Activated CD4-positive, CD25-positive, alpha-beta regulatory T cell treated with anti-CD3 and anti-CD28 coated beads, Interleukin-2, amount 50 U/mL, for 16 hours (primary cell): ENCODE measurements around the gene SLC27A5.
"Not testable (repeated sequence)": the region's sequence is repeated elsewhere in the genome, so short reads cannot be mapped to it uniquely, and the experiment has no call there.

Experiments
- DNase-seq: peaks from one replicate; pipeline ENCODE4 v3.0.0-alpha.2; 2020; ENCODE audit warnings: low read depth, low spot score

The SLC27A5 gene

DNA sequence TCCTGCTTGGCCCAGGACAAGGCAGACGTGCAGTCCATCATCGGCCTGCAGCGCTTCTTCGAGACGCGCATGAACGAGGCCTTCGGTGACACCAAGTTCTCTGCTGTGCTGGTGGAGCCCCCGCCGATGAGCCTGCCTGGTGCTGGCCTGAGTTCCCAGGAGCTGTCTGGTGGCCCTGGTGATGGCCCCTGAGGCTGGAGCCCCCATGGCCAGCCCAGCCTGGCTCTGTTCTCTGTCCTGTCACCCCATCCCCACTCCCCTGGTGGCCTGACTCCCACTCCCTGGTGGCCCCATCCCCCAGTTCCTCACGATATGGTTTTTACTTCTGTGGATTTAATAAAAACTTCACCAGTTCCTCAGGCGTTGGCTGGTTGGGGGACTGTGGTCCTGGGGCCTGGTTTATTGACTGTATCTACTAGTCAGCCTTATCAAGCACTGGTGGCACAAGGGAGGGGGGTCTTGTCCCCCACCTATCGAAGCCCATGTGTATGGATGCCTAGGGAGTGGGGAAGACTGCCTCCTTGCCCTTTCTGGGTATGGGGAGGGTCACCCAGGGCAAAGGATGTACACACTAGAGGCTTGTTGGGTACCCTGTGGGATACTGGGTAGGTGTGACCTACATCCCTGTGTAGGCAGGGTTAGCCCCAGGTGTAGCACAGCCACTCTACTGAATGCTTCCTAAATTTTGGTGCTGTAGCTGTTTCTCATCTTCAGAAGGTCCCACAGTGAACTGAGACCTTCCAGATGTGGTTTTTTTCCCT lies 38.8 kb upstream of the SLC27A5 start:
- no peak for DNase-seq

- DNase-seq, result no peak
Measured at GRCh38 chr19:58549664-58550361, 38.0 kb upstream of the SLC27A5 start.

- DNase-seq, result no peak
Measured at GRCh38 chr19:58548859-58549663, 37.3 kb upstream of the SLC27A5 start.

GRCh38 chr19:58547323-58548312 lies 35.8 kb upstream of the SLC27A5 start:
- no peak for DNase-seq

GRCh38 chr19:58546019-58546530 lies 34.3 kb upstream of the SLC27A5 start:
- DNase-seq, result no peak

DNA sequence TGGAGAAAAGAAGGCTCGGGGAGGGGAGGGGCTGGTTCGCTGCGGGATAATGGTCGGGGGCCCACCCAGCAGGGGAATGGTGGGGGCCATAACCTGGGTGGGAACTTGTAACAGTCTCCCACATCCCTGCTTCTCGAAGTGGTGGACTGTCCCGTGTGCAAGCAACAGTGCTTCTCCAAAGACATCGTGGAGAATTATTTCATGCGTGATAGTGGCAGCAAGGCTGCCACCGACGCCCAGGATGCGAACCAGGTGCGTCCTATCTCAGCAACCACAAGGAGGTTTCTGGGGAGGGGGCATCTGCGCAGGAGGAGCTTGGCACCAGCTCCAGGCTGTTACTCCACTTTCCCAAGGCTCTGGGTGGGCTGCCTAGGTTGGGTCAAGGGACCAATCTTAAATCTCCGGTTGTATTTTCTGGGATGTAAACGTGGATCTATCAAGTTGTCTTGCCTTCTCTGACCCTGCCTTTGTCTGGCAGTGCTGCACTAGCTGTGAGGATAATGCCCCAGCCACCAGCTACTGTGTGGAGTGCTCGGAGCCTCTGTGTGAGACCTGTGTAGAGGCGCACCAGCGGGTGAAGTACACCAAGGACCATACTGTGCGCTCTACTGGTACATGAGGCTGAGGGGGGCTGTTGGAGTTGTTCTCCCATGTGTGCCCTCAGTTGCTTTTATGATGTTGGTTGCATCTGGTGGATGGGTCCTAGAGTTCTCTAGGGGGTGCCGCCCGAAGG lies 33.7 kb upstream of the SLC27A5 start:
- no peak for DNase-seq

DNA sequence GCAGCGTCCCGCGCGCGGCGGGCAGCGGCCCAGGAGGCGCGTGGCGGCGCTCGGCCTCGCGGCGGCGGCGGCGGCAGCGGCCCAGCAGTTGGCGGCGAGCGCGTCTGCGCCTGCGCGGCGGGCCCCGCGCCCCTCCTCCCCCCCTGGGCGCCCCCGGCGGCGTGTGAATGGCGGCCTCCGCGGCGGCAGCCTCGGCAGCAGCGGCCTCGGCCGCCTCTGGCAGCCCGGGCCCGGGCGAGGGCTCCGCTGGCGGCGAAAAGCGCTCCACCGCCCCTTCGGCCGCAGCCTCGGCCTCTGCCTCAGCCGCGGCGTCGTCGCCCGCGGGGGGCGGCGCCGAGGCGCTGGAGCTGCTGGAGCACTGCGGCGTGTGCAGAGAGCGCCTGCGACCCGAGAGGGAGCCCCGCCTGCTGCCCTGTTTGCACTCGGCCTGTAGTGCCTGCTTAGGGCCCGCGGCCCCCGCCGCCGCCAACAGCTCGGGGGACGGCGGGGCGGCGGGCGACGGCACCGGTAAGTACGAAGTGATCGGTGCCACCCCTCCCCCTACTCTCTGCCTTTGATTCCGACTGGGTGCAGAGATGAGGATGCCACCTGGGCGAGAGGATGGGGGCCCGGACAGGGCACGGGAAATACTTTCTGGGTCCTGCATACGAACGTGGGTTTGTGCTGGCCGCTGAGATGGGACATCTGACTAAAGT lies 32.9 kb upstream of the SLC27A5 start:
- peak; percentile 55 for DNase-seq

- peak; percentile 100 for DNase-seq
Measured at GRCh38 chr19:58543826-58544590, 32.2 kb upstream of the SLC27A5 start, which contains the start of gene TRIM28. Gene TRIM28 (plus strand): TSS chr19:58544064. CDS start chr19:58544758, 694 bp downstream.

DNA sequence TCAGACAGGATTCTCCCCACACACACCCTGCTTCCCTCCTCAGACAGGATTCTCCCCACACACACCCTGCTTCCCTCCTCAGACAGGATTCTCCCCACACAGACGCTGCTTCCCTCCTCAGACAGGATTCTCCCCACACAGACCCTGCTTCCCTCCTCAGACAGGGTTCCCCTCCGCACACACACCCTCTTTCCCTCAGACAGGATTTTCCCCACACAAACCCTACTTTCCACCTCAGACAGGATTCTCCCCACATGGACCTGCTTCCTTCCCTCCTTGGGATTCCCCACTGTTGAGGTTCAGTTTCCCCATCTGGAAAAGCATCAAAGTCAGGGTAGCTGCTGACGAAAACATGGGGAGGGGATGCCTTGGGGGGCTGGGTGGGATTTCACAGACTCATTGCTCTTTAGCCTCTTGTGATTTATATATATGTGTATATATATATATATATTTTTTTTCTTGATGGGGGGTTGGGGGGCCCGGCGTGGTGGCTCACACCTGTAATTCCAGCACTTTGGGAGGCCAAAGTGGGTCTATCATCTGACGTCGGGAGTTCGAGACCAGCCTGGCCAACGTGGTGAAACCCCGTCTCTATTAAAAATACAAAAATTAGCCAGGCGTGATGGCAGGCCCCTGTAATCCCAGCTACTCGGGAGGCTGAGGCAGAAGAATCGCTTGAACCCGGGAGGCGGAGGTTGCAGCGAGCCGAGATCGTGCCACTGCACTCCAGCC lies 31.0 kb upstream of the SLC27A5 start:
- not testable (repeated sequence) for DNase-seq

DNA sequence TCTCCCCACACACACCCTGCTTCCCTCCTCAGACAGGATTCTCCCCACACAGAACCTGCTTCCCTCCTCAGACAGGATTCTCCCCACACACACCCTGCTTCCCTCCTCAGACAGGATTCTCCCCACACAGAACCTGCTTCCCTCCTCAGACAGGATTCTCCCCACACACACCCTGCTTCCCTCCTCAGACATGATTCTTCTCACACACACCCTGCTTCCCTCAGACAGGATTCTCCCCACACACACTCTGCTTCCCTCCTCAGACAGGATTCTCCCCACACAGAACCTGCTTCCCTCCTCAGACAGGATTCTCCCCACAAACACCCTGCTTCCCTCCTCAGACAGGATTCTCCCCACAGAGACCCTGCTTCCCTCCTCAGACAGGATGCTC lies 27.4 kb upstream of the SLC27A5 start:
- not testable (repeated sequence) for DNase-seq

DNA sequence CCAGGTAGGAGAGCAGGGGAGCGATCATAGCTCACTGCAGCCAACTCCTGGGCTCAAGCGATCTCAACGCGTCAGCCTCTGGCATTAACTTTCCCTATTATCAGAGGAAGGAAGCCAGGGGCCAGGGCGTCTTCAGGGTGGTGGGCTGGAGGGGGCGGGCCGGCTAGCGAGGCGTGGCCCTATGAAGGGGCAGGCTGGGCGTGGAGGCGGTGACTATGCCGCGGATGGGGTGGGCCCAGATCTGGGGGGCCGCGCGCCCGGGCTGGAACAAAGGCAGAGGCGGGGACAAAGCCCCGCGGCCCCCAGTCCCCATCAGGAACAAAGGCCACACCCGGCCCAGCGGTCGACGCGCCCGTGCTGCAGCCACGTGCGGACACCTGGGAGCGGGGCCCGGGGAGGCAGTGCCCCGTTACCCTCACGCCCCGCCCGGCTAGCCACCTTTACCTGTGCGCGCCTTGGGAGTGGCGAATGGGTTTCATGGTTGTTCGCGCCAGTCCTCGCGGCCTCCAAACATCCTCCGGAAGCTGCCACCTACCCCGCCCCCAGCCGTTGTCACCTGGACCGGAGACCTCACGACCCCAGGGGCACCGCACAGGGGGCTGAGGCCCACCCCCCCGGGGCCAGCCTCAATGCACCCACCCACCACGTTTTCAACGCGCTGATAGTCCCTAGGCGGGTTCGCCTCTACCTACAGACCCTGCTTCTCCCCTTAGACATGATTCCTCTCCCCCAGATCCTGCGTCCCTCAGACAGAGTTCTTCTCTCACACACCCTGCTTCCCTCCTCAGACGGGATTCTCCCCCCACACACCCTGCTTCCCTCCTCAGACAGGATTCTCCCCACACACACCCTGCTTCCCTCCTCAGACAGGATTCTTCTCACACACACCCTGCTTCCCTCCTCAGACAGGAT lies 26.7 kb upstream of the SLC27A5 start:
- DNase-seq, result no peak

- DNase-seq, result no peak
Measured at GRCh38 chr19:58536852-58537798, 25.3 kb upstream of the SLC27A5 start.

GRCh38 chr19:58535857-58536256 lies 24.1 kb upstream of the SLC27A5 start:
- no peak for DNase-seq

GRCh38 chr19:58531034-58531840 lies 19.4 kb upstream of the SLC27A5 start:
- no peak for DNase-seq

DNA sequence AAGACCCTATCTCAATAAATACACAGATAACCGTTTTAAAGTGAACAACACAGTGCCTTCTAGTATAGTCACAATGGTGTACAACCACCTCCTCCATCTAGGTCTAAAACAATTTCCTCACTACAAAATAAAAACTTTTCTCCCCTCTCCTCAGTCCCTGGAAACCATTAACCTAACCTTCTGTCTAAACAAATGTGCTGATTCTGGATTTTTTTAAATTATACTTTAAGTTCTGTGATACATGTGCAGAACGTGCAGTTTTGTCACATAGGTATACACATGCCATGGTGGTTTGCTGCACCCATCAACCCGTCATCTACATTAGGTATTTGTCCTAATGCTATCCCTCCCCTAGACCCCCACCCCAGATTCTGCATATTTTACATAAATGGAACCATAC lies 17.6 kb upstream of the SLC27A5 start:
- DNase-seq, result no peak
